ENCODE measurements around the gene CCL7. TPM values are rescaled to one million over a fixed set of nuclear protein-coding genes. Genes with fewer than 3 reads are reported as not detected.
A peak's percentile ranks its signal among the peaks of the same experiment; 100 is the strongest.

CCL7 gene
- total RNA-seq, 4 donors from 2014 or later = 2.2 TPM; not detected in 3

GRCh38 chr17:34308371-34308770 lies 38.4 kb downstream of the CCL7 start:
- peaks cover 0 to 33% (median 5%) of the 10 kb centered on the region in 3 donors for H3K4me1 ChIP-seq
- H3K36me3 ChIP-seq = no peaks in the 10 kb centered on the region
- H3K4me3 ChIP-seq = no peak overlapping the region
- no peak for ATAC-seq
- H3K27ac ChIP-seq = no peak overlapping the region
- TF ChIP-seq CTCF (IDR thresholded peaks at IDR 0.05) (no peak), POLR2A (IDR thresholded peaks at IDR 0.05) (no peak), EP300 (IDR thresholded peaks at IDR 0.05) (no peak), POLR2AphosphoS5 (IDR thresholded peaks at IDR 0.05) (no peak)
- no peaks in the 10 kb centered on the region for H3K9me3 ChIP-seq
- H3K27me3 ChIP-seq = no peaks in the 10 kb centered on the region

DNA sequence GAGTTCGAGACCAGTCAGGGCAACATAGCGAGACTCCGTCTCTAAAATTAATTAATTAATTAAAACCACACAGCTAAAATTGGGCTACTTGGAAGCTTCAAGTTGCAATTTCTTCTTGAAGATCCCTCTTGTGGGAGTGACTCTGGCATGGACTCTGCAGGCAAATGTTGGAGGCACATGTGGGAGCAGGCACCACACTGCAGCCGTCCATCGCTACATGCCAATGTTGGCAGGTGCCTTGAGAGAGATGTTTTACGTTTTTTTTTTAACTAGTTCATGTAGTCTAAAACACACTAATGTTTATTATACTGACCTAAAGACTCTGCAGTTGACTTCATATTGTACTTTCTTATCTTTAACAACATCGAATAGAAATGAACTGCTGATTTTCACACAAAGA lies 41.3 kb downstream of the CCL7 start:
- ATAC-seq = no peak
- WGBS, 2 donors (ENCODE audit: low coverage in 1 of 2) = 62 to 68% methylated on average over 7 of the region's 7 CpGs

DNA sequence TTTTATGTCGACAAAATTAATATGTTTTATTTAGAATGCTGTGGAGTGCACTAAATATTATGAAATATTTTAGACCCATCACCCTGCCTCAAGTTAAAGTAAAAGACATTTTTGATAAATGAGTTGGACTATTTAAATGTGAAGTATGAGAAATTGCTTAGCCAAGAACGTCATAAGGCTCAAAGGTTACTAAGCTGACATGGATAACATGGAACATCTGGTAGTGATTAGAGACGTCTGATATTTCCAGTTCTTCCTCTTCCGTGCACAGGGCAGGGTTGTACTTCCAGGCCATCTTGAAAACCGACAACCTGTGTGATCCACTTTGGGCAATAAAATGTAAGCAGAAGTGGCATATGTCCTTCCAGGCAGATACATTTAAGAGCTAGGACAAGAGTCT lies 42.1 kb downstream of the CCL7 start:
- TF ChIP-seq CTCF (IDR thresholded peaks at IDR 0.05) (no peak), POLR2AphosphoS5 (IDR thresholded peaks at IDR 0.05) (peak; percentile 78)
- WGBS, 2 donors (ENCODE audit: low coverage in 1 of 2) = 23 to 37% methylated on average over 5 of the region's 5 CpGs
- Histone ChIP-seq H3K27ac (peak overlapping the region; percentile 65 to 82 (median 74)), H3K9me3 (no peaks in the 10 kb centered on the region), H3K4me1 (peaks cover 0 to 34% (median 5%) of the 10 kb centered on the region in 3 donors), H3K36me3 (no peaks in the 10 kb centered on the region), H3K27me3 (no peaks in the 10 kb centered on the region), H3K4me3 (no peak overlapping the region)
- ATAC-seq = peak; percentile 79

More for the DNA sequence above, 41.3 kb downstream of the CCL7 start:
- H3K4me3 ChIP-seq = no peak overlapping the region
- TF ChIP-seq POLR2A (IDR thresholded peaks at IDR 0.05) (no peak), CTCF (IDR thresholded peaks at IDR 0.05) (no peak), POLR2AphosphoS5 (IDR thresholded peaks at IDR 0.05) (no peak), EP300 (IDR thresholded peaks at IDR 0.05) (no peak)
- no peak overlapping the region for H3K27ac ChIP-seq
- H3K36me3 ChIP-seq = no peaks in the 10 kb centered on the region
- H3K4me1 ChIP-seq = peaks cover 0 to 42% (median 5%) of the 10 kb centered on the region in 3 donors
- no peaks in the 10 kb centered on the region for H3K9me3 ChIP-seq
- H3K27me3 ChIP-seq = no peaks in the 10 kb centered on the region

DNA sequence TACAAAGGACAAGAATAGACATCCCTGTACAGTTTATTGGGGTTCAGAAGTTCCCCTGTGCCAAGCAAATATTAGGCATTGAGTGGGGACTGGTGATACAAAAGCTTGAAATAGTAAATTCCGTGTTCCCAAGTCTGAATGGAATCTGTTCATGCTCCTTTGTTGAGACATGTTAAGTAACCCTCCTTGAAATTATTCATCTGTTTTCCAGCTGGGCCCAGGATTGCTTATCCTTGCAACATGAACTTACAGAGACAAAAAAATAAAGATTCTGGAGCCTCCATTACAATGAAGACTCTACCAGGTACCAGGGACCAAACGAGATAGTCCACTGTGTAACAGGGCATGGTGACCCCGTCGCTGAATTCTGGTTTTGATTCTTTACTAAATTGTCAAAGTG lies 43.1 kb downstream of the CCL7 start:
- WGBS, 2 donors (ENCODE audit: low coverage in 1 of 2) = 63 to 71% methylated on average over 4 of the region's 4 CpGs
- peak overlapping the region; percentile 65 to 82 (median 74) for H3K27ac ChIP-seq

GRCh38 chr17:34314279-34314678 lies 44.3 kb downstream of the CCL7 start:
- peak; percentile 64 for ATAC-seq
- no peaks in the 10 kb centered on the region for H3K27me3 ChIP-seq
- 42 to 44% methylated on average over 3 to 4 of the region's 4 CpGs for WGBS, 2 donors (ENCODE audit: low coverage in 1 of 2)
- TF ChIP-seq EP300 (IDR thresholded peaks at IDR 0.05) (peak; percentile 4), CTCF (IDR thresholded peaks at IDR 0.05) (no peak), POLR2A (IDR thresholded peaks at IDR 0.05) (no peak), POLR2AphosphoS5 (IDR thresholded peaks at IDR 0.05) (peak; percentile 71)
- H3K4me1 ChIP-seq = peaks cover 0 to 26% (median 5%) of the 10 kb centered on the region in 3 donors
- H3K9me3 ChIP-seq = no peaks in the 10 kb centered on the region
- H3K27ac ChIP-seq = peak overlapping the region; percentile 26 to 70 (median 56)
- H3K36me3 ChIP-seq = no peaks in the 10 kb centered on the region
- H3K4me3 ChIP-seq = no peak overlapping the region

More for the DNA sequence above, 43.1 kb downstream of the CCL7 start:
- H3K9me3 ChIP-seq = no peaks in the 10 kb centered on the region
- TF ChIP-seq EP300 (IDR thresholded peaks at IDR 0.05) (no peak), POLR2AphosphoS5 (IDR thresholded peaks at IDR 0.05) (peak; percentile 60)
- H3K4me1 ChIP-seq = peaks cover 0 to 26% (median 5%) of the 10 kb centered on the region in 3 donors
- H3K4me3 ChIP-seq = no peak overlapping the region
- ATAC-seq = peak; percentile 61
- H3K27me3 ChIP-seq = no peaks in the 10 kb centered on the region
- no peaks in the 10 kb centered on the region for H3K36me3 ChIP-seq
